ENCODE measurements around the gene STK11. TPM values are rescaled to one million over a fixed set of nuclear protein-coding genes. Genes with fewer than 3 reads are reported as not detected.

STK11 gene
- total RNA-seq, 4 donors from 2014 or later: 38.0 to 48.4 (median 44.2) TPM

DNA sequence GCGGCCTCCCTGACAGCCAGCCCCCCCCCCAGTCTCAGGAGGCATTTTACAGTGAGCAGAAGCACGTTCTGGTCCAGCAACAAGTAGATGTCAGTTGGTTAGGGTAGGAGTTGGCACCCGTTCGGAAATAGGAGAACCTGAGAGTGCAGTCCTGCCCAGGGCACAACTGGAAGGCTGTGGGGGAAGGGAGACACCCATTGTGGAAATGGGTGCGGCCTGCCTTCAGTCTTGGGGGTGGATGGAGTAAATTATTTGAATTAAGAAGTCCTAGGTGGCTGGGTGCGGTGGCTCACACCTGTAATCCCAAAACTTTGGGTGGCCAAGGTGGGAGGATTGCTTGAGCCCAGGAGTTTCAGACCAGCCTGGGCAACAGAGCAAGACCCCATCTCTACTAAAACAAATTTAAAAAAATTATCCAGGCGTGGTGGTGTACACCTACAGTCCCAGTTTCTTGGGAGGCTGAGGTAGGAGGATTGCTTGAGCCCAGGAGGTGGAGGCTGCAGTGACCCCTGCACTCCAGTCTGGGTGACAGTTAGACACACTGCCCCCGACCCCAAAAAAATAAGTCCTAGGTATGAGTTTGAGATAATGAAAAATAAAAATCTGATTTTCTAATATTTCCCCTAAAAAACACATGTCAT, 64.8 kb downstream of the STK11 start:
- TF ChIP-seq, protein P1, sequence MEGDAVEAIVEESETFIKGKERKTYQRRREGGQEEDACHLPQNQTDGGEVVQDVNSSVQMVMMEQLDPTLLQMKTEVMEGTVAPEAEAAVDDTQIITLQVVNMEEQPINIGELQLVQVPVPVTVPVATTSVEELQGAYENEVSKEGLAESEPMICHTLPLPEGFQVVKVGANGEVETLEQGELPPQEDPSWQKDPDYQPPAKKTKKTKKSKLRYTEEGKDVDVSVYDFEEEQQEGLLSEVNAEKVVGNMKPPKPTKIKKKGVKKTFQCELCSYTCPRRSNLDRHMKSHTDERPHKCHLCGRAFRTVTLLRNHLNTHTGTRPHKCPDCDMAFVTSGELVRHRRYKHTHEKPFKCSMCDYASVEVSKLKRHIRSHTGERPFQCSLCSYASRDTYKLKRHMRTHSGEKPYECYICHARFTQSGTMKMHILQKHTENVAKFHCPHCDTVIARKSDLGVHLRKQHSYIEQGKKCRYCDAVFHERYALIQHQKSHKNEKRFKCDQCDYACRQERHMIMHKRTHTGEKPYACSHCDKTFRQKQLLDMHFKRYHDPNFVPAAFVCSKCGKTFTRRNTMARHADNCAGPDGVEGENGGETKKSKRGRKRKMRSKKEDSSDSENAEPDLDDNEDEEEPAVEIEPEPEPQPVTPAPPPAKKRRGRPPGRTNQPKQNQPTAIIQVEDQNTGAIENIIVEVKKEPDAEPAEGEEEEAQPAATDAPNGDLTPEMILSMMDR (IDR thresholded peaks at IDR 0.05): no peak
- DNase-seq (ENCODE audit: low spot score) (no peak), ATAC-seq (ENCODE audit: low FRiP score) (no peak)

DNA sequence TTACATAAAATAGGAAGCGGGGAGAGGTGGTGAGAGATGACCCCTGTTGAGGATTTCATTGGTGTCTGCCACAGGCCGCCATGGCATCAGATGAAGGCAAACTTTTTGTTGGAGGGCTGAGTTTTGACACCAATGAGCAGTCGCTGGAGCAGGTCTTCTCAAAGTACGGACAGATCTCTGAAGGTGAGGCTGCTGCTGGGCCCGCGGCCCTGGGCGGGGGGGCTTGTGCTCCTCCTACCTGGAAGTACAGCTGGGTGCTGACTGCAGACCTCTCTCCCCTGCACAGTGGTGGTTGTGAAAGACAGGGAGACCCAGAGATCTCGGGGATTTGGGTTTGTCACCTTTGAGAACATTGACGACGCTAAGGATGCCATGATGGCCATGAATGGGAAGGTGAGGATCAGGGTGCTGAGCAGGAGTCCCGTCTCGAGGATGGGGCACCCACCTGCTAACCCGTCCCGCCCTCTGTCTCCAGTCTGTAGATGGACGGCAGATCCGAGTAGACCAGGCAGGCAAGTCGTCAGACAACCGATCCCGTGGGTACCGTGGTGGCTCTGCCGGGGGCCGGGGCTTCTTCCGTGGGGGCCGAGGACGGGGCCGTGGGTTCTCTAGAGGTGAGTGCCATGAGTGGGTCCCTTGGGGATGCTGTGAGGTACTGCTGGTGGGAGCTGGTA, 65.4 kb downstream of the STK11 start:
- DNase-seq (ENCODE audit: low spot score) (no peak), ATAC-seq (ENCODE audit: low FRiP score) (no peak)
- TF ChIP-seq, protein P1 (IDR thresholded peaks at IDR 0.05): no peak

DNA sequence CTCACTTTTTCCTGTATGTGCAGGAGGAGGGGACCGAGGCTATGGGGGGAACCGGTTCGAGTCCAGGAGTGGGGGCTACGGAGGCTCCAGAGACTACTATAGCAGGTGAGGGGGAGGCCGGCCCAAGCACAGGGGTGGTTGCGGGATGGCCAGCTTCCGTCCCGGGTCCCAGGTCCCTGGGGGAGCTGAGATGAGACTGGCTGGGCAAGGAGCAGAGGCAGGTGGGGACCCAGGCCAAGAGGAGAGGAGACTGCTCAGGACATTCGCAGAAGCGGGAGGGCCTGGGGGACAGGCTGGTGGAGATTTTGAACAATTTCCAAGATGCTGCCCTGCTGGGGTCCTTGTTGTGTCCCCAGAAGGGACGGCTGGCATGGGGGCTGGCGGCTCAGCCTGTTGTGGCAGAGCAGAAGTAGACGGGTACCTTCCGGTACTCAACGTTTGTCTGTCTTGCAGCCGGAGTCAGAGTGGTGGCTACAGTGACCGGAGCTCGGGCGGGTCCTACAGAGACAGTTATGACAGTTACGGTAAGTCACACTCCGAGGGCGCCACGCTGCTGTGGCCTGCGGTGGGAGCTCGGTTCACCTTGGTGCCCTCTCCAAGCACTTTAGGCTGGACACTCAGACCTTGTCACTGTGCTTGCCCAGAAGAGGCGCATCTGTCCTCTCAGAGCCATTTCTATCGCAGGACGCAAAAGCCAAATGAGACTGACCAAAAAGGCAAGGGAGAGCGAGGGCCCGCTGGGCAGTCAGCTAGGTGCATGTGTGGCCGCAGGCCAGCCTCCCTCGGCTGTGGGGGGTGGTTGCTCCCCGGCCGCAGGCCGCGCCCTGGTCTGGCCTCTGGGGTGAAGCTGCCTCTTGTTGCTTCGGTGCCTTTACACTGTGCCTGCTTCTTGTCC, 66.2 kb downstream of the STK11 start:
- ATAC-seq (ENCODE audit: low FRiP score) (no peak), DNase-seq (ENCODE audit: low spot score) (no peak)
- TF ChIP-seq, protein P1 (IDR thresholded peaks at IDR 0.05): no peak

DNA sequence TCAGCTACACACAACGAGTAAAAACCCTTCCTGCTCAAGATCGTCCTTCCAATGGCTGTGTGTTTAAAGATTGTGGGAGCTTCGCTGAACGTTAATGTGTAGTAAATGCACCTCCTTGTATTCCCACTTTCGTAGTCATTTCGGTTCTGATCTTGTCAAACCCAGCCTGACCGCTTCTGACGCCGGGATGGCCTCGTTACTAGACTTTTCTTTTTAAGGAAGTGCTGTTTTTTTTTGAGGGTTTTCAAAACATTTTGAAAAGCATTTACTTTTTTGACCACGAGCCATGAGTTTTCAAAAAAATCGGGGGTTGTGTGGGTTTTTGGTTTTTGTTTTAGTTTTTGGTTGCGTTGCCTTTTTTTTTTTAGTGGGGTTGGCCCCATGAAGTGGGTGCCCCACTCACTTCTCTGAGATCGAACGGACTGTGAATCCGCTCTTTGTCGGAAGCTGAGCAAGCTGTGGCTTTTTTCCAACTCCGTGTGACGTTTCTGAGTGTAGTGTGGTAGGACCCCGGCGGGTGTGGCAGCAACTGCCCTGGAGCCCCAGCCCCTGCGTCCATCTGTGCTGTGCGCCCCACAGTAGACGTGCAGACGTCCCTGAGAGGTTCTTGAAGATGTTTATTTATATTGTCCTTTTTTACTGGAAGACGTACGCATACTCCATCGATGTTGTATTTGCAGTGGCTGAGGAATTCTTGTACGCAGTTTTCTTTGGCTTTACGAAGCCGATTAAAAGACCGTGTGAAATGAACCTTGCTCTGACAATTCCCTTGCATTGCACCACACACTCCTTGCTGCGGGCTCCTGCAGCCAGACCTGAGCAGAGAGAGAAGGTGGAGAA, 67.1 kb downstream of the STK11 start:
- DNase-seq (ENCODE audit: low spot score): no peak
- ATAC-seq (ENCODE audit: low FRiP score): no peak
- TF ChIP-seq, protein P1 (IDR thresholded peaks at IDR 0.05): no peak

DNA sequence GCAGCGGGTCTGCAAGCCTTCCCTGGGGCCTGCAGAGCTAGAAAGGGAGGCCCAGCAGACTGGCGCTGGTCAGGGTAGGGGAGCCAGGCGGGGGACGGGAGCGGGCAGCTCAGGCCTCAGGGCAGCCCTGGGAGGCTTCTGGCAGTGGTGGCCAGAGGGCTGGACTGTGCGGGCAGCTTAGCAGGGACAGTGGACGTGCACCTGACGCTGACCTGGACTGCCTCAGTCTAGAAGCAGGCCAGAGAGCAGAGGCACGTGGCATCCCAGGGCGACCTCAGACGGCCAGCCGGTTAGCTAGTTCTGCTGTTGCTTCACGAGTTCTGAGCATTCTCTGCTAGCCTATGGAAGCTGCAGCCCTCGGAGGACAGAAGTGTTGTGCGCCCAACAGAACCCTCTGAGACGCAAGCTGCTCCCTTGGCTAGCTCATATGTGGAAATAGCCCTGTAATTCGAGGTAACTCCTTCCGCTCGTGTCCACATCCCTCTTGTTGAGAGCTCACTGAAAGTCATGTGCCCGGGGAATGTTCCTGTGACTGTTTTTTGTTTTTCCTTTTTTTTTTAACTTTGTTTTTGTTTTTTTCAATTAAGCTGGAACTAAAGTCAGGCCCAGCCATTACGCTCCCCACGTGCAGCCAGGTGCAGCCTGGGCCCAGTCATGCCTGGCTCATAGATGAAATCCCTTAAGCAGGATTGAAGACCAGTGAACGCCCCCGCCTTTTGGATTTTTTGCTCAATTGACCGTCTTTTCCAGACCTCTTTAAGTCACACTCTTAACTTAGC, 67.9 kb downstream of the STK11 start:
- TF ChIP-seq, protein P1 (IDR thresholded peaks at IDR 0.05): no peak

More for the DNA sequence above, 67.9 kb downstream of the STK11 start:
- no peak for DNase-seq (ENCODE audit: low spot score)
- no peak for ATAC-seq (ENCODE audit: low FRiP score)
